Neuronal stem cell (in vitro differentiated cells): Measurements from ENCODE around the gene GPC5.

Experiments used
- DNase-seq: peaks from one replicate; pipeline ENCODE4 v3.0.0-alpha.2; 2013; ENCODE audit warnings: low spot score
- H2AFZ ChIP-seq: one replicate; pipeline ENCODE4 v1.6.1; 2013; ENCODE audit warnings: mild to moderate bottlenecking, low read length, inconsistent platforms
- H2AK5ac ChIP-seq: 2 replicates; pipeline ENCODE4 v1.6.1; 2013; ENCODE audit warnings: low read depth, mild to moderate bottlenecking, inconsistent platforms, low read length, moderate library complexity, mixed read lengths
- H2BK120ac ChIP-seq: 2 replicates; pipeline ENCODE4 v1.6.1; 2013; ENCODE audit warnings: low read depth, mild to moderate bottlenecking, inconsistent platforms, low read length, moderate library complexity, mixed read lengths
- H2BK12ac ChIP-seq: one replicate; pipeline ENCODE4 v1.6.1; 2013; ENCODE audit warnings: low read length, inconsistent platforms
- H2BK15ac ChIP-seq: 2 replicates; pipeline ENCODE4 v1.6.1; 2013; ENCODE audit warnings: mild to moderate bottlenecking, low read length, inconsistent platforms, mixed read lengths
- H2BK5ac ChIP-seq: one replicate; pipeline ENCODE4 v1.6.1; 2013; ENCODE audit warnings: inconsistent platforms, mild to moderate bottlenecking, low read length, moderate library complexity
- H3K14ac ChIP-seq: one replicate; pipeline ENCODE4 v1.6.1; 2013; ENCODE audit warnings: low read length, inconsistent platforms
- H3K18ac ChIP-seq: 2 replicates; pipeline ENCODE4 v1.6.1; 2013; ENCODE audit warnings: low read length, inconsistent platforms
- H3K23ac ChIP-seq: 2 replicates; pipeline ENCODE4 v1.6.1; 2013; ENCODE audit warnings: low read depth, mild to moderate bottlenecking, mixed read lengths, low read length, inconsistent platforms; ENCODE audit not compliant: poor library complexity
- H3K27ac ChIP-seq: replicated peaks from 3 replicates; pipeline ENCODE4 v1.5.1; 2013; ENCODE audit warnings: low read length, inconsistent platforms
- H3K27me3 ChIP-seq, 3 experiments: 2 replicates each; pipeline ENCODE4 v1.6.1; 2013; ENCODE audit warnings: low read length in 3 of 3, mild to moderate bottlenecking in 2 of 3, inconsistent platforms in 1 of 3, low read depth in 1 of 3, mixed read lengths in 1 of 3, moderate library complexity in 1 of 3; ENCODE audit not compliant: control insufficient read depth in 3 of 3, insufficient read depth in 3 of 3
- H3K36me3 ChIP-seq, 2 donors: replicated peaks in 1 of 2; 2 replicates each; pipeline ENCODE4 v1.6.1; 2013; ENCODE audit warnings: low read length in 2 of 2; ENCODE audit not compliant: control insufficient read depth in 2 of 2, insufficient read depth in 2 of 2
- H3K4ac ChIP-seq: 2 replicates; pipeline ENCODE4 v1.6.1; 2013; ENCODE audit warnings: inconsistent platforms, mild to moderate bottlenecking, low read length, moderate library complexity
- H3K4me1 ChIP-seq, 2 donors: 1 replicate in 1 of 2; 2 replicates in 1 of 2; pipeline ENCODE4 v1.6.1; 2013; ENCODE audit warnings: low read length in 2 of 2, low read depth in 1 of 2; ENCODE audit not compliant: control insufficient read depth in 2 of 2, insufficient read depth in 1 of 2
- H3K4me2 ChIP-seq: one replicate; pipeline ENCODE4 v1.6.1; 2013; ENCODE audit warnings: mild to moderate bottlenecking, low read length, inconsistent platforms; ENCODE audit not compliant: insufficient read depth, poor library complexity, severe bottlenecking
- H3K4me3 ChIP-seq, 2 donors: 2 replicates each; pipeline ENCODE4 v1.5.1; 2013; ENCODE audit warnings: low read length in 2 of 2, mild to moderate bottlenecking in 2 of 2, inconsistent platforms in 1 of 2, moderate library complexity in 1 of 2
- H3K79me1 ChIP-seq: one replicate; pipeline ENCODE4 v1.6.1; 2013; ENCODE audit warnings: low read depth, mild to moderate bottlenecking, inconsistent platforms, low read length, moderate library complexity
- H3K9ac ChIP-seq: one replicate; pipeline ENCODE4 v1.6.1; 2013; ENCODE audit warnings: mild to moderate bottlenecking, low read depth, low read length, inconsistent platforms; ENCODE audit not compliant: poor library complexity
- H3K9me3 ChIP-seq, 2 donors: replicated peaks in 1 of 2; 2 replicates each; pipeline versions ENCODE3 to v1.6.1; 2013; ENCODE audit warnings: low read length in 2 of 2, mild to moderate bottlenecking in 2 of 2, inconsistent platforms in 1 of 2, low read depth in 1 of 2, mixed read lengths in 1 of 2, moderate library complexity in 1 of 2; ENCODE audit not compliant: control insufficient read depth in 2 of 2, insufficient read depth in 1 of 2
- H4K8ac ChIP-seq: one replicate; pipeline ENCODE4 v1.6.1; 2013; ENCODE audit warnings: low read depth, mild to moderate bottlenecking, inconsistent platforms, low read length, moderate library complexity
- H4K91ac ChIP-seq: one replicate; pipeline ENCODE4 v1.6.1; 2013; ENCODE audit warnings: low read length, low read depth, mild to moderate bottlenecking, inconsistent platforms; ENCODE audit not compliant: poor library complexity
- WGBS, 2 donors: extraction: QIAGEN DNeasy Blood & Tissue Kit; methylation state at CpG; one replicate each; pipeline ENCODE4 v1.1.7; 2013; ENCODE audit warnings: missing lambda C conversion rate in 2 of 2, mixed read lengths in 1 of 2; ENCODE audit not compliant: insufficient read length in 2 of 2, insufficient replicate concordance in 1 of 2; ENCODE audit errors: extremely low coverage in 2 of 2; 5-methylcytosine and 5-hydroxymethylcytosine counted together

Gene GPC5

GRCh38 chr13:91758724-91759123, 360.3 kb downstream of the GPC5 start:
- Histone ChIP-seq H2BK12ac (no peak overlapping the region), H3K9ac (no peak overlapping the region), H3K4ac (no peak overlapping the region), H2BK5ac (no peak overlapping the region), H3K23ac (no peak overlapping the region), H2AK5ac (no peak overlapping the region), H3K14ac (no peak overlapping the region), H2BK15ac (no peak overlapping the region), H4K8ac (no peak overlapping the region), H2BK120ac (no peak overlapping the region), H3K18ac (no peak overlapping the region), H2AFZ (no peak overlapping the region), H3K79me1 (no peaks in the 10 kb centered on the region), H3K36me3 (no peaks in the 10 kb centered on the region), H3K4me3 (no peak overlapping the region), H3K4me1 (peaks cover 0 to 2% of the 10 kb centered on the region in 2 donors), H4K91ac (no peak overlapping the region), H3K27me3 (no peaks in the 10 kb centered on the region), H3K4me2 (no peak overlapping the region), H3K9me3 (no peaks in the 10 kb centered on the region), H3K27ac (no peak overlapping the region)
- WGBS, 2 donors: no CpG with 5 or more reads among the region's 1 CpG
- no peak for DNase-seq

GRCh38 chr13:91762957-91763356, 364.5 kb downstream of the GPC5 start:
- no peaks in the 10 kb centered on the region for H3K27me3 ChIP-seq
- H3K4me1 ChIP-seq: peaks cover 0 to 2% of the 10 kb centered on the region in 2 donors
- no peak overlapping the region for H2BK12ac ChIP-seq
- no peak overlapping the region for H3K4me3 ChIP-seq
- no peak overlapping the region for H3K27ac ChIP-seq
- no peak overlapping the region for H3K23ac ChIP-seq
- no peak overlapping the region for H3K9ac ChIP-seq
- no peak overlapping the region for H4K91ac ChIP-seq
- no peak overlapping the region for H2BK120ac ChIP-seq
- no peak overlapping the region for H3K14ac ChIP-seq
- H2BK15ac ChIP-seq: no peak overlapping the region
- no peak for DNase-seq
- no peaks in the 10 kb centered on the region for H3K9me3 ChIP-seq
- H2BK5ac ChIP-seq: no peak overlapping the region
- H3K4ac ChIP-seq: no peak overlapping the region
- H2AFZ ChIP-seq: no peak overlapping the region
- H2AK5ac ChIP-seq: no peak overlapping the region
- H3K36me3 ChIP-seq: no peaks in the 10 kb centered on the region
- no peaks in the 10 kb centered on the region for H3K79me1 ChIP-seq
- H3K18ac ChIP-seq: no peak overlapping the region
- no peak overlapping the region for H3K4me2 ChIP-seq
- no CpG with 5 or more reads among the region's 4 CpGs for WGBS, 2 donors
- H4K8ac ChIP-seq: no peak overlapping the region

GRCh38 chr13:91764527-91764926, 366.1 kb downstream of the GPC5 start:
- no peak overlapping the region for H3K23ac ChIP-seq
- no peaks in the 10 kb centered on the region for H3K36me3 ChIP-seq
- no peak overlapping the region for H3K27ac ChIP-seq
- no peak overlapping the region for H2BK15ac ChIP-seq
- H3K4me3 ChIP-seq: no peak overlapping the region
- H3K4ac ChIP-seq: no peak overlapping the region
- H4K8ac ChIP-seq: no peak overlapping the region
- no peak overlapping the region for H2BK120ac ChIP-seq
- no peaks in the 10 kb centered on the region for H3K79me1 ChIP-seq
- H3K4me2 ChIP-seq: no peak overlapping the region
- H2AK5ac ChIP-seq: no peak overlapping the region
- DNase-seq: no peak
- H3K14ac ChIP-seq: no peak overlapping the region
- H3K9ac ChIP-seq: no peak overlapping the region
- H3K9me3 ChIP-seq: no peaks in the 10 kb centered on the region
- H3K18ac ChIP-seq: no peak overlapping the region
- no peaks in the 10 kb centered on the region for H3K27me3 ChIP-seq
- no peak overlapping the region for H4K91ac ChIP-seq
- H3K4me1 ChIP-seq: peaks cover 0 to 2% of the 10 kb centered on the region in 2 donors
- no CpG with 5 or more reads among the region's 7 CpGs for WGBS, 2 donors
- H2BK12ac ChIP-seq: no peak overlapping the region
- no peak overlapping the region for H2AFZ ChIP-seq
- no peak overlapping the region for H2BK5ac ChIP-seq

- H3K4me3 ChIP-seq: no peak overlapping the region
- H2AK5ac ChIP-seq: no peak overlapping the region
- H3K9ac ChIP-seq: no peak overlapping the region
- no peaks in the 10 kb centered on the region for H3K79me1 ChIP-seq
- no peak overlapping the region for H2BK15ac ChIP-seq
- H4K8ac ChIP-seq: no peak overlapping the region
- H2BK5ac ChIP-seq: no peak overlapping the region
- H2BK120ac ChIP-seq: no peak overlapping the region
- H3K4me2 ChIP-seq: no peak overlapping the region
- H3K18ac ChIP-seq: no peak overlapping the region
- H3K4ac ChIP-seq: no peak overlapping the region
- H3K4me1 ChIP-seq: no peaks in the 10 kb centered on the region
- H4K91ac ChIP-seq: no peak overlapping the region
- WGBS, 2 donors: no CpG with 5 or more reads among the region's 4 CpGs
- H3K14ac ChIP-seq: no peak overlapping the region
- no peaks in the 10 kb centered on the region for H3K36me3 ChIP-seq
- no peak overlapping the region for H2AFZ ChIP-seq
- H2BK12ac ChIP-seq: no peak overlapping the region
- DNase-seq: no peak
- H3K23ac ChIP-seq: no peak overlapping the region
- no peaks in the 10 kb centered on the region for H3K27me3 ChIP-seq
- no peak overlapping the region for H3K27ac ChIP-seq
- no peaks in the 10 kb centered on the region for H3K9me3 ChIP-seq
Observed at GRCh38 chr13:91767651-91768050, 369.2 kb downstream of the GPC5 start.
